ENCODE measurements around the gene YTHDC2. TPM values are rescaled to one million over a fixed set of nuclear protein-coding genes. Genes with fewer than 3 reads are reported as not detected.

The YTHDC2 gene
- total and polyA plus RNA-seq, 10 of the 15 experiments (the other 5 are each of a cell fraction or from before 2014, with no cell fraction given): 3.8 to 25.8 (median 16.4) TPM

DNA sequence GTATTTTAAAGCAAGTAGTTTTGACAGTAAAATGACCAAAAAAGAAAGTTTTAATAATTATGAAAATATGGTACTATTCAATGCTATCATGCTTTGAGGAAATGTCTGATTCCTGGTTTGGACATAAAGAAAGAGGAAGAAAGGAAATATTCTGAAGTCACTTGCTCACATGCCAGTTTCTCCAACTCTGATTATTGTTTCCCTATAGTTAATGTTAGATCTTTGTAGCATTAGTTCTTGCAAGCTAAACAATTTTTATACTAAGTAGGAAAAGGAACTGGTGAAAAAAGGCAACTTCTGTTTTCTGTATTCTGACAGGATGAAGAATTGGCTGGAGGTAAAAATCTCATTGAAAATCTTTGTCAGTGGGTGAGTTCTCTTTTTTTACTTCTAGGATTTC lies 119.5 kb downstream of the YTHDC2 start:
- H3K27me3 ChIP-seq (replicated peaks in 1 of 2; ENCODE audit: control insufficient read depth in 2 of 2, insufficient read depth in 2 of 2, low read length in 1 of 2): no peaks in the 10 kb centered on the region
- TF ChIP-seq SRF (IDR thresholded peaks at IDR 0.05; ENCODE audit: low read depth in 2 of 2, low read length in 2 of 2): no peak
- TF ChIP-seq IKZF2 (IDR thresholded peaks at IDR 0.05): no peak
- TF ChIP-seq HDAC6 (IDR thresholded peaks at IDR 0.05; ENCODE audit: unreplicated experiment): no peak
- TF ChIP-seq, protein P1, sequence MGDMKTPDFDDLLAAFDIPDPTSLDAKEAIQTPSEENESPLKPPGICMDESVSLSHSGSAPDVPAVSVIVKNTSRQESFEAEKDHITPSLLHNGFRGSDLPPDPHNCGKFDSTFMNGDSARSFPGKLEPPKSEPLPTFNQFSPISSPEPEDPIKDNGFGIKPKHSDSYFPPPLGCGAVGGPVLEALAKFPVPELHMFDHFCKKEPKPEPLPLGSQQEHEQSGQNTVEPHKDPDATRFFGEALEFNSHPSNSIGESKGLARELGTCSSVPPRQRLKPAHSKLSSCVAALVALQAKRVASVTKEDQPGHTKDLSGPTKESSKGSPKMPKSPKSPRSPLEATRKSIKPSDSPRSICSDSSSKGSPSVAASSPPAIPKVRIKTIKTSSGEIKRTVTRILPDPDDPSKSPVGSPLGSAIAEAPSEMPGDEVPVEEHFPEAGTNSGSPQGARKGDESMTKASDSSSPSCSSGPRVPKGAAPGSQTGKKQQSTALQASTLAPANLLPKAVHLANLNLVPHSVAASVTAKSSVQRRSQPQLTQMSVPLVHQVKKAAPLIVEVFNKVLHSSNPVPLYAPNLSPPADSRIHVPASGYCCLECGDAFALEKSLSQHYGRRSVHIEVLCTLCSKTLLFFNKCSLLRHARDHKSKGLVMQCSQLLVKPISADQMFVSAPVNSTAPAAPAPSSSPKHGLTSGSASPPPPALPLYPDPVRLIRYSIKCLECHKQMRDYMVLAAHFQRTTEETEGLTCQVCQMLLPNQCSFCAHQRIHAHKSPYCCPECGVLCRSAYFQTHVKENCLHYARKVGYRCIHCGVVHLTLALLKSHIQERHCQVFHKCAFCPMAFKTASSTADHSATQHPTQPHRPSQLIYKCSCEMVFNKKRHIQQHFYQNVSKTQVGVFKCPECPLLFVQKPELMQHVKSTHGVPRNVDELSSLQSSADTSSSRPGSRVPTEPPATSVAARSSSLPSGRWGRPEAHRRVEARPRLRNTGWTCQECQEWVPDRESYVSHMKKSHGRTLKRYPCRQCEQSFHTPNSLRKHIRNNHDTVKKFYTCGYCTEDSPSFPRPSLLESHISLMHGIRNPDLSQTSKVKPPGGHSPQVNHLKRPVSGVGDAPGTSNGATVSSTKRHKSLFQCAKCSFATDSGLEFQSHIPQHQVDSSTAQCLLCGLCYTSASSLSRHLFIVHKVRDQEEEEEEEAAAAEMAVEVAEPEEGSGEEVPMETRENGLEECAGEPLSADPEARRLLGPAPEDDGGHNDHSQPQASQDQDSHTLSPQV (IDR thresholded peaks at IDR 0.05): no peak
- TF ChIP-seq, protein P2, sequence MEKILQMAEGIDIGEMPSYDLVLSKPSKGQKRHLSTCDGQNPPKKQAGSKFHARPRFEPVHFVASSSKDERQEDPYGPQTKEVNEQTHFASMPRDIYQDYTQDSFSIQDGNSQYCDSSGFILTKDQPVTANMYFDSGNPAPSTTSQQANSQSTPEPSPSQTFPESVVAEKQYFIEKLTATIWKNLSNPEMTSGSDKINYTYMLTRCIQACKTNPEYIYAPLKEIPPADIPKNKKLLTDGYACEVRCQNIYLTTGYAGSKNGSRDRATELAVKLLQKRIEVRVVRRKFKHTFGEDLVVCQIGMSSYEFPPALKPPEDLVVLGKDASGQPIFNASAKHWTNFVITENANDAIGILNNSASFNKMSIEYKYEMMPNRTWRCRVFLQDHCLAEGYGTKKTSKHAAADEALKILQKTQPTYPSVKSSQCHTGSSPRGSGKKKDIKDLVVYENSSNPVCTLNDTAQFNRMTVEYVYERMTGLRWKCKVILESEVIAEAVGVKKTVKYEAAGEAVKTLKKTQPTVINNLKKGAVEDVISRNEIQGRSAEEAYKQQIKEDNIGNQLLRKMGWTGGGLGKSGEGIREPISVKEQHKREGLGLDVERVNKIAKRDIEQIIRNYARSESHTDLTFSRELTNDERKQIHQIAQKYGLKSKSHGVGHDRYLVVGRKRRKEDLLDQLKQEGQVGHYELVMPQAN (conservative IDR thresholded peaks at IDR 0.05): no peak
- TF ChIP-seq KAT2A (conservative IDR thresholded peaks at IDR 0.05; ENCODE audit: control insufficient read depth, low read depth, low read length): no peak
- no peak for TF ChIP-seq NRF1 (conservative IDR thresholded peaks at IDR 0.05; ENCODE audit: low read depth, low read length)
- TF ChIP-seq TCF12 (IDR thresholded peaks at IDR 0.05; ENCODE audit: low read depth, low read length): no peak
- no peak for TF ChIP-seq NBN (IDR thresholded peaks at IDR 0.05)
- TF ChIP-seq SMAD1 (IDR thresholded peaks at IDR 0.05; ENCODE audit: low read depth, partially characterized antibody): no peak
- TF ChIP-seq STAT1 (conservative IDR thresholded peaks at IDR 0.05): no peak
- no peak for TF ChIP-seq LARP7 (IDR thresholded peaks at IDR 0.05)
- TF ChIP-seq, protein P3, sequence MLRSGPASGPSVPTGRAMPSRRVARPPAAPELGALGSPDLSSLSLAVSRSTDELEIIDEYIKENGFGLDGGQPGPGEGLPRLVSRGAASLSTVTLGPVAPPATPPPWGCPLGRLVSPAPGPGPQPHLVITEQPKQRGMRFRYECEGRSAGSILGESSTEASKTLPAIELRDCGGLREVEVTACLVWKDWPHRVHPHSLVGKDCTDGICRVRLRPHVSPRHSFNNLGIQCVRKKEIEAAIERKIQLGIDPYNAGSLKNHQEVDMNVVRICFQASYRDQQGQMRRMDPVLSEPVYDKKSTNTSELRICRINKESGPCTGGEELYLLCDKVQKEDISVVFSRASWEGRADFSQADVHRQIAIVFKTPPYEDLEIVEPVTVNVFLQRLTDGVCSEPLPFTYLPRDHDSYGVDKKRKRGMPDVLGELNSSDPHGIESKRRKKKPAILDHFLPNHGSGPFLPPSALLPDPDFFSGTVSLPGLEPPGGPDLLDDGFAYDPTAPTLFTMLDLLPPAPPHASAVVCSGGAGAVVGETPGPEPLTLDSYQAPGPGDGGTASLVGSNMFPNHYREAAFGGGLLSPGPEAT (IDR thresholded peaks at IDR 0.05; ENCODE audit: low read depth): no peak
- no peak for TF ChIP-seq JUNB (IDR thresholded peaks at IDR 0.05)
- TF ChIP-seq CHD4 (IDR thresholded peaks at IDR 0.05): no peak
- no peak for TF ChIP-seq ZSCAN29 (IDR thresholded peaks at IDR 0.05)
- TF ChIP-seq CBX3 (IDR thresholded peaks at IDR 0.05; ENCODE audit: borderline replicate concordance, low read depth): no peak
- TF ChIP-seq RCOR1 (conservative IDR thresholded peaks at IDR 0.05; ENCODE audit: low read depth, low read length): no peak

More for the DNA sequence above, 119.5 kb downstream of the YTHDC2 start:
- no peak overlapping the region for H3K27ac ChIP-seq (ENCODE audit: control insufficient read depth, insufficient read depth)
- ChIA-PET RAD21 (ENCODE audit: unreplicated experiment) (no interaction called here), SMC1A (ENCODE audit: uncharacterized antibody, unreplicated experiment) (no interaction called here), CTCF (interaction anchor here (0.8 to 1.2 kb wide), 3 partner anchors 8 to 30 kb away, joined by 3 read pairs; no protein-coding TSS in a partner anchor), POLR2A (no interaction called here)
- no peak overlapping the region for H3K4me2 ChIP-seq (ENCODE audit: control insufficient read depth, insufficient read depth)
- H3K9ac ChIP-seq (ENCODE audit: control insufficient read depth, insufficient read depth, low read length): no peak overlapping the region
- H3K4me3 ChIP-seq: no peak overlapping the region
- no peak for ATAC-seq
- no peaks in the 10 kb centered on the region for H3K79me2 ChIP-seq (ENCODE audit: control insufficient read depth, insufficient read depth, low read length)
- H2AFZ ChIP-seq (ENCODE audit: control insufficient read depth, low read depth, low read length): no peak overlapping the region
- H3K4me1 ChIP-seq (ENCODE audit: control insufficient read depth, insufficient read depth, low read length): no peaks in the 10 kb centered on the region
- no peaks in the 10 kb centered on the region for H4K20me1 ChIP-seq (ENCODE audit: control insufficient read depth, insufficient read depth)
- no peaks in the 10 kb centered on the region for H3K36me3 ChIP-seq (ENCODE audit: control insufficient read depth in 2 of 2, insufficient read depth in 2 of 2, low read length in 1 of 2)
- DNase-seq (ENCODE audit: low read depth, low spot score): no peak
- in situ Hi-C loops (cut with MboI) (no loop called here), intact Hi-C loops (cut with micrococcal nuclease; ENCODE audit: unreplicated experiment) (no loop called here)
- no TSS peak for BruUV-seq (replicated peaks)
- FAIRE-seq: no peak
- H3K9me3 ChIP-seq (replicated peaks; ENCODE audit: control insufficient read depth, insufficient read depth, low read length): no peaks in the 10 kb centered on the region
